ENCODE measurements around the gene LMNA.
"Not testable (repeated sequence)": the region's sequence is repeated elsewhere in the genome, so short reads cannot be mapped to it uniquely, and the experiment has no call there.

LMNA gene

DNA sequence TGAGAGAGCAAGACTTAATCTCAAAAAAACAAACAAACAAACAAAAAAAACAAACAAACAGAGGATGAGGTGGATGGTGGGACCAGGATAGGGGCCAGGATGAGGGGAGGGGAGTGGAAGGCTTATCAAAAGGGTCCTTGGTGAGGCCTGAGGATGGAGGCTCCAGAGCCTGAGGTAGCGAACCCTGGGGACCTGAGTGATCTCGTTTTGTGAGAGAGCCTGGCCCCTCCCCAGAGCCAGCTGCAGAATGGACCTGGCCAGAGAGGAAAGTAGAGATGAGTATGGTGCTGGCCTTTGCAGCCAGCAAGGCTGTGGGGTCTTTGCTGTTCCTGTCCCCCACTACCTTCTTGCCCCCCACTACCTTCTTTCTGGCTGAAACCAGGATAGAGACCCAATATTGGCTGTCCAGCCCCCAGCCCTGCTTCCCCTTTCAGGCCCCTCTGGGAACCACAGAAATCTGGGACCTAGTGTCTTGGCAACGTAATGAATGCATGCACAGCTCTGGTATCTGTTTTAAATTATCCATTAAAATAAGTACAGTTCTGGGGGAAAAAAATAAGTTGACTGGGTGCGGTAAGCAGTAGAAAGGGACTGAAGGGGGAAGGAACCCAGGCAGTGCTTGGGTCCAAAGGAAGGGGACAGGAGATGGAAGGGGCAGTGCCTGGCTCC is 1.1 kb upstream of the LMNA start:
- Histone ChIP-seq H3K9ac (ENCODE audit: low read length) (no peak overlapping the region), H3K27me3 (ENCODE audit: control insufficient read depth, insufficient read depth, low read length) (peaks cover 2% of the 10 kb centered on the region), H3K4me1 (ENCODE audit: control insufficient read depth, insufficient read depth, low read length) (peaks cover 15% of the 10 kb centered on the region), H3K36me3 (ENCODE audit: control insufficient read depth, insufficient read depth, low read length) (peaks cover 3% of the 10 kb centered on the region), H3K27ac (ENCODE audit: low read depth, low read length) (peak overlapping the region; percentile 100), H3K4me3 (ENCODE audit: low read length) (peak overlapping the region; percentile 17)

DNA sequence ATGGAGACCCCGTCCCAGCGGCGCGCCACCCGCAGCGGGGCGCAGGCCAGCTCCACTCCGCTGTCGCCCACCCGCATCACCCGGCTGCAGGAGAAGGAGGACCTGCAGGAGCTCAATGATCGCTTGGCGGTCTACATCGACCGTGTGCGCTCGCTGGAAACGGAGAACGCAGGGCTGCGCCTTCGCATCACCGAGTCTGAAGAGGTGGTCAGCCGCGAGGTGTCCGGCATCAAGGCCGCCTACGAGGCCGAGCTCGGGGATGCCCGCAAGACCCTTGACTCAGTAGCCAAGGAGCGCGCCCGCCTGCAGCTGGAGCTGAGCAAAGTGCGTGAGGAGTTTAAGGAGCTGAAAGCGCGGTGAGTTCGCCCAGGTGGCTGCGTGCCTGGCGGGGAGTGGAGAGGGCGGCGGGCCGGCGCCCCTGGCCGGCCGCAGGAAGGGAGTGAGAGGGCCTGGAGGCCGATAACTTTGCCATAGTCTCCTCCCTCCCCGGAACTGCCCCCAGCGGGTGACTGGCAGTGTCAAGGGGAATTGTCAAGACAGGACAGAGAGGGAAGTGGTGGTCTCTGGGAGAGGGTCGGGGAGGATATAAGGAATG is 505 bp downstream of the LMNA start:
- Histone ChIP-seq H3K4me1 (ENCODE audit: control insufficient read depth, insufficient read depth, low read length) (peaks cover 26% of the 10 kb centered on the region), H3K9ac (ENCODE audit: low read length) (peak overlapping the region; percentile 99), H3K27me3 (ENCODE audit: control insufficient read depth, insufficient read depth, low read length) (peaks cover 2% of the 10 kb centered on the region), H3K4me3 (ENCODE audit: low read length) (peak overlapping the region; percentile 100), H3K27ac (ENCODE audit: low read depth, low read length) (peak overlapping the region; percentile 100), H3K36me3 (ENCODE audit: control insufficient read depth, insufficient read depth, low read length) (peaks cover 3% of the 10 kb centered on the region)

DNA sequence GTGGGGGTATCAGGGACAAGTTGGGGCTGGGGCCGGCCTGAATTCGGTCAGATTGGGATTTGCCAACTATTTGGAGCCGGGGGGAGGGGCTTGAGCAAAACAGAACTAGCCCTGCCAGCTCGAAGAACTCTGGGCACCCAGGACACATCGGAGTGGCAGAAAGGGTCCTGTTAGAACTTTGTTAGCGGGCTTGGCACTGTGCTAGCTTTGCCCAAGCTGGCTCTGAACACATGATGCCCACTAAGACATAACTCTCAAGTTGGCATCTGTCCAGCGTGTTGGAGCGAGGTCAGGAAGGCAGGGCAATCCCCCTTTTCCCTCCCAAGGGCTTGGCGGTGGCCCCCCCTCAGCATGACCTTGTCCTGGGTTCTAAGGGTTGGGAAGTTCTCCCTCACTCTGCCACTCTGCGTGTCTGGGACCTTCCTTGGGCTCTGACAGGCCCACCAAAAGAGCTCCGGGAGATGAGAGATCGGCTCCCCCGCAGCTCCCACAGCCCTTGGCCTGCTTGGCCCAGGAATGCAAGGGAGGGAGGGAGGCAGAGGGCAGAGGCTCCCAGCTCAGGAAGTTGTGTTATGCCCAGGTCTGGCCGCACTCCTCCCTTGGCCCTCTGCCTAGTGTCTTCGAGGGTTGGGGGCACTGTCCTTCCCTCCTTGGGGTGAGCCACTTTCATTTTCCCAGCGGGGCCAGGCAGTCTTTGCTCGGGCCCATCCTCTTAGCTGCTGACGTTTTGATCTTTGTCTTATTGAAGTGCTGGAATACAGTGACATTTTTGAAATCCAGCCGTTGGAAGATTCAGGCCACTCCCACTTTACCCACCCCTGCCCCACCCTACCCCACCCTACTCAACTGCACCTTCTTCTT is 1.2 kb downstream of the LMNA start:
- peak overlapping the region; percentile 99 for H3K9ac ChIP-seq (ENCODE audit: low read length)
- H3K4me3 ChIP-seq (ENCODE audit: low read length), result peak overlapping the region; percentile 100
- peaks cover 34% of the 10 kb centered on the region for H3K4me1 ChIP-seq (ENCODE audit: control insufficient read depth, insufficient read depth, low read length)
- peaks cover 2% of the 10 kb centered on the region for H3K27me3 ChIP-seq (ENCODE audit: control insufficient read depth, insufficient read depth, low read length)
- H3K27ac ChIP-seq (ENCODE audit: low read depth, low read length), result peak overlapping the region; percentile 100
- peaks cover 3% of the 10 kb centered on the region for H3K36me3 ChIP-seq (ENCODE audit: control insufficient read depth, insufficient read depth, low read length)

DNA sequence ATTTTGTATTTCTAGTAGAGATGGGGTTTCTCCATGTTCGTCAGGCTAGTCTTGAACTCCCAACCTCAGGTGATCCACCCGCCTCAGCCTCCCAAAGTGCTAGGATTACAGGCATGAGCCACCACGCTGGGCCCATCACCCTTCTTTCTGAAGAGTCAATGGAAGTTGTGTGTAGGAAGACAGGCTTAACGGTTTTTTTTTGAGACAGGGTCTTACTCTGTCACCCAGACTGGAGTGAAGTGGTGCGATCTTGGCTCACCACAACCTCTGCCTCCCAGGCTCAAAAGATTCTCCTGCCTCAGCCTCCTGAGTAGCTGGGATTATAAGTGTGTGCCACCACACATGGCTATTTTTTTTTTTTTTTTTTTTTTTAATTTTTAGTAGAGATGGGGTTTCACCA is 2.2 kb downstream of the LMNA start:
- not testable (repeated sequence) for H3K36me3 ChIP-seq (ENCODE audit: control insufficient read depth, insufficient read depth, low read length); H3K27me3 ChIP-seq (ENCODE audit: control insufficient read depth, insufficient read depth, low read length); H3K9ac ChIP-seq (ENCODE audit: low read length)
- peaks cover 42% of the 10 kb centered on the region for H3K4me1 ChIP-seq (ENCODE audit: control insufficient read depth, insufficient read depth, low read length)
- H3K4me3 ChIP-seq (ENCODE audit: low read length), result peak overlapping the region; percentile 100
- peak overlapping the region; percentile 100 for H3K27ac ChIP-seq (ENCODE audit: low read depth, low read length)

DNA sequence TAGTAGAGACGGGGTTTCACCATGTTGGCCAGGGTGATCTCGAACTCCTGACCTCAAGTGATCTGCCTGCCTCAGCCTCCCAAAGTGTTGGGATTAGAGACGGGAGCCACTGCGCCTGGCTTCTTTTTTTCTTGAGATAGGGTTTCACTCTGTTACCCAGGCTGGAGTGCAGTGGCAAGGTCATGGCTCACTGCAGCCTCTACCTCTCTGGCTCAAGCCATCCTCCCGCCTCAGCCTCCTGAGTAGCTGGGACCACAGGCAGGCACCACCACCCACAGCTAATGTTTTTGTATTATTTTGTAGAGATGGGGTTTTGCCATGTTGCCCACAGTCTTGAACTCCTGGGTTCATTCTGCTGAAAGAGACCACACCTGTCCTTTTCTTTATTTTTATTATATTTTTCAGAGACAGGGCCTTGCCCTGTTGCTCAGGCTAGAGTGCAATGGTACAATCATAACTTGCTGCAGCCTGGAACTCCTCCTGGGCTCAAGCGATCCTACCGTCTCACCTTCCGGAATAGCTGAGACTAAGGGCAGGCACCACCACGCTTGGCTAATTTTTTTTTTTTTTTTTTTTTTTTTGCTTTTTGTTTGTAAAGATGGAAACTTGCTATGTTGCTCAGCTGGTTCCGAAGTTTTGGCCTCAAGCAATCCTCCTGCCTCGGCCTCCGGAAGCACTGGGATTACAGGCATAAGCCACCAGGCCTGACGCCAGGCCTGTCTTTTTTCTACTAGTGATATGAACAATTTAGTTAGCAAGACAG is 3.1 kb downstream of the LMNA start:
- Histone ChIP-seq H3K4me1 (ENCODE audit: control insufficient read depth, insufficient read depth, low read length) (peaks cover 51% of the 10 kb centered on the region), H3K4me3 (ENCODE audit: low read length) (peak overlapping the region; percentile 59), H3K27ac (ENCODE audit: low read depth, low read length) (peak overlapping the region; percentile 79), H3K36me3 (ENCODE audit: control insufficient read depth, insufficient read depth, low read length) (peaks cover 3% of the 10 kb centered on the region), H3K27me3 (ENCODE audit: control insufficient read depth, insufficient read depth, low read length) (peaks cover 2% of the 10 kb centered on the region), H3K9ac (ENCODE audit: low read length) (peak overlapping the region; percentile 64)

DNA sequence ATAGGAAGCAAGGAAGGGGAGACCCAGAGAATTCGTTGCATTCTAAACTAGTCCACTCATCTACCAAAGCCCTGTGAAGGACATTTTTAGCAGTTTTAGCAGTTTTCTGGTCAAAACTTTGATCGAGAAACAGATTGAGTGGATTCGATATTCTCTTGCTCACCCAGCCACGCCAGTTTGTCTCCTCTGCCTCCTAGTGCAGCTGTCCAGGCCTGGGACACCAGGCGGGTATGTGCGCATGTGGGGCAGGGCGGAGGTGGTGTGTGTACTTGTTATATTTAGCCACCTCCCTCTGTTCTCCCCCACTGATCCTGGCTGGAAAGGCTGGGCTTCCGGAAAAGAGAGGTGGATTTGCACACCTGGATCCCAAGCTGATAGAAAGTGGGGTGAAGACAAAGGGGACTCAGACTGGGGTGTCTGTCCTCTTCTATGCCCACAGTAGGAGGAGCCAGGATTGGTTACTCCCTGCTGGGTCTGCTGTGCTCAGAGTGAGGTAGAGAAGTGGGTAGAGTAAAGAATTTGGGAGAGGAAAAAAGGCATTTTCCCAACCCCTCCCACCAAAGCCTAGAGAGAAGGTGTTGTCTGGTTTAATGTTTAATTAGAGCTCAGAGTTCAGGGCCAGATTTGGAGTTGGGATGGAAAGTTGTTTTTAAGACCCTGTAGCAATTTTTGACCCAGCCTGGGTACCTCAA is 3.8 kb downstream of the LMNA start:
- Histone ChIP-seq H3K4me1 (ENCODE audit: control insufficient read depth, insufficient read depth, low read length) (peaks cover 58% of the 10 kb centered on the region), H3K27ac (ENCODE audit: low read depth, low read length) (peak overlapping the region; percentile 79), H3K9ac (ENCODE audit: low read length) (peak overlapping the region; percentile 64), H3K27me3 (ENCODE audit: control insufficient read depth, insufficient read depth, low read length) (peaks cover 2% of the 10 kb centered on the region), H3K4me3 (ENCODE audit: low read length) (peak overlapping the region; percentile 59), H3K36me3 (ENCODE audit: control insufficient read depth, insufficient read depth, low read length) (peaks cover 3% of the 10 kb centered on the region)

DNA sequence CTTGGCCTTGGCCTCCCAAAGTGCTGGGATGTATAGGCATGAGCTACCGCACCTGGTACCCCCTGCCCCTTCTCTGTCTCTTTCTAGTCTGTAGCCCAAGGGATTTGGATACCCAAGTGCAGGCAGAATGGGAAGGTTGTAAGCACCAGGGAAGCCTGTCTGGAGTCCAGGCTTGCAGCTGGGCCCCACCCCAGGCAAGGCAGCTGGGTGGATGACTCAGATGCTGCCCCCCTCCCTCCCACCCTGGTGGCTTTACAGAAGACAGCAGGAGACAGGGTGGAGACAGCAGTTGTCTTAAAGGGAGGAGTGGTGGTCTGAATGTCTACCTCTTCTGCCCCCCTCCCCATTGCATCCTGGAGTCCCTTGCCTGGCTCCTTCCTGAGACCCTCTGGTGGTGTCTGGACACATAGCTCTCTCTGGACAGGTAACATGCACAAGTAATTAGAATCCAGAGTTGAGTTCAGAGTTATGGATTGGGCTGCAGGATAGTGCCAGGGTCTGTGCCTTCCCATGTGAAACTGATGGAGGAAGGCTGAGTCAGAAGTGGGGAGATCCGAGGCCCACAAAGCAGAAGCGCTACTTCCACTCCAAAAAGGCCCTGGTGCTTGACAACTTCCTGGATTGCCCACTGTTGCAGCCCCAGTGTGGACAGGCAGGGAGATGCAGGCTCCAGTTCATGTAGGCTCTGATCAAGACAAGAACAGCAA is 5.1 kb downstream of the LMNA start:
- H3K4me1 ChIP-seq (ENCODE audit: control insufficient read depth, insufficient read depth, low read length), result peaks cover 54% of the 10 kb centered on the region
- peak overlapping the region; percentile 37 for H3K9ac ChIP-seq (ENCODE audit: low read length)
- H3K4me3 ChIP-seq (ENCODE audit: low read length), result peak overlapping the region; percentile 51
- H3K27me3 ChIP-seq (ENCODE audit: control insufficient read depth, insufficient read depth, low read length), result peaks cover 2% of the 10 kb centered on the region
- H3K27ac ChIP-seq (ENCODE audit: low read depth, low read length), result peak overlapping the region; percentile 73
- peaks cover 3% of the 10 kb centered on the region for H3K36me3 ChIP-seq (ENCODE audit: control insufficient read depth, insufficient read depth, low read length)

DNA sequence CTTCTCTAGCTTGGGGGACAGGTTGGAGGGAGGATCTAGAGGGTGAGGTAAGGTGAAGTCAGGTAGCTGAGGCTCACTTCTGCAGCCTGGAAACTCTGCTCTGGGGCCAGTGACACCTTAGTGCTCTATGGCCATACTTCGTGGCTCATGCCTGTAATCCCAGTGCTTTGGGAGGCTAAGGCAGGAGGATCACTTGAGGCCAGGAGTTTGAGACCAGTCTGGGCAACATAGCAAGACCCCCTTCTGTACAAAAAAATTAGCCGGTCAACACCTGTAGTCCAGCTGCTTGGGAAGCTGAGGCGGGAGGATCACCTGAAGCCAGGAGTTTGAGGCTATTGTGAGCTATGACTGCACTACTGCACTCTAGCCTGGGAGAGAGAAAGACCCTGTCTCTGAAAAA is 5.8 kb downstream of the LMNA start:
- Histone ChIP-seq H3K4me1 (ENCODE audit: control insufficient read depth, insufficient read depth, low read length) (peaks cover 59% of the 10 kb centered on the region), H3K27ac (ENCODE audit: low read depth, low read length) (peak overlapping the region; percentile 73), H3K27me3 (ENCODE audit: control insufficient read depth, insufficient read depth, low read length) (no peaks in the 10 kb centered on the region), H3K4me3 (ENCODE audit: low read length) (peak overlapping the region; percentile 51), H3K36me3 (ENCODE audit: control insufficient read depth, insufficient read depth, low read length) (no peaks in the 10 kb centered on the region), H3K9ac (ENCODE audit: low read length) (no peak overlapping the region)

DNA sequence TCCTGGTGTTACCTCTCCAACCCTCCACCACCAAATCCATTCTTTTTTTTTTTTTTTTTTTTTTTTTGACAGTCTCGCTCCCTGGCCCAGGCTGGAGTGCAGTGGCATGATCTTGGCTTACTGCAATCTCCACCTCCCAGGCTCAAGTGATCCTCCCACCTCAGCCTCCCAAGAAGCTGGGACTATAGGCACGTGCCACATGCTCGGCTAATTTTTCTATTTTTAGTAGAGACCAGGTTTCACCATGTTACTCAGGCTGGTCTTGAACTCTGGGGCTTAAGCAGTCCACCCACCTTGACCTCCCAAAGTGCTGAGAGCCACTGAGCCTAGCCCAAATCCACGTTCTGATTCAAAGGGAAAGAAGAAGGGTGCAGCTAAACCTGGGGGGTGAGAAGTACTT is 6.5 kb downstream of the LMNA start:
- H3K36me3 ChIP-seq (ENCODE audit: control insufficient read depth, insufficient read depth, low read length); H3K27me3 ChIP-seq (ENCODE audit: control insufficient read depth, insufficient read depth, low read length); H3K9ac ChIP-seq (ENCODE audit: low read length): not testable (repeated sequence)
- peak overlapping the region; percentile 98 for H3K27ac ChIP-seq (ENCODE audit: low read depth, low read length)
- peaks cover 61% of the 10 kb centered on the region for H3K4me1 ChIP-seq (ENCODE audit: control insufficient read depth, insufficient read depth, low read length)
- peak overlapping the region; percentile 22 for H3K4me3 ChIP-seq (ENCODE audit: low read length)

DNA sequence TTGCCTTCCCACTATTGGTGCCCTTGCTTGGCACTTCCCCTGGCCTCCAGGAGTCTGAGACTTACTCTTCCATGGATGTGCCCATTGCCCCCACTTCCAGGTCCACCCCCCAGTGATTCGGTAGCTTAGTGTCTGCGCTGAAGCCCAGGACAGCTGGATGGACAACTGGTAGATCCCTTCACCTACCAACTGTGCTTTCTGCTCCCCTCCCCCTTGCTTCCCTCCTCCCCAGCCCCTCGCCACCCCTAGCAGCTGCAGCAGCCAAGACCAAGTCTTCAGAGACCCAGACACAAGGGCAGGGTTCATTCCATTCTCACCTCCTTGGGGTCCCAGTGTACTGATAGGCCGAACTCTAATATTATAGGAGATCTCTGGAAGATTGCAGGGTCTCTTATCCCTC is 6.9 kb downstream of the LMNA start:
- Histone ChIP-seq H3K9ac (ENCODE audit: low read length) (no peak overlapping the region), H3K4me3 (ENCODE audit: low read length) (peak overlapping the region; percentile 22), H3K4me1 (ENCODE audit: control insufficient read depth, insufficient read depth, low read length) (peaks cover 65% of the 10 kb centered on the region), H3K27ac (ENCODE audit: low read depth, low read length) (peak overlapping the region; percentile 98), H3K27me3 (ENCODE audit: control insufficient read depth, insufficient read depth, low read length) (no peaks in the 10 kb centered on the region), H3K36me3 (ENCODE audit: control insufficient read depth, insufficient read depth, low read length) (no peaks in the 10 kb centered on the region)

DNA sequence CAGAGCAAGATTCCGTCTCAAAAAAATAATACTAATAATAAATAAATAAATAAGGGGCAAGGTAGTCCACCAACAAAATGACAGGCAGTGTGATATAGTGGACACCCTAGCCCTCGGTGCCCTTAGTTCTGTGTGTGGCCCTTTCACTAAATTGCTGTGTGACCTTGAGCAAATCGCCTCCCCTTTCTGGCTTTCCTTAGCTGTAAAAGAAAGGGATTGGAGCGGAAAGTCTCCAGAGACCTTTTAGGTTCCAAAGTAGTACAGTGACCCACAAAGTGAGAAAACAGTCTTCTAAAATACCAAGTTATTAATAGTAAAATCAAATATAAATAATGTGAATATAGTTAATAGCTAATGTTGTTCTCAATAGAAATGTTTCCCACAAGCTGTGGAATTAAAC is 7.6 kb downstream of the LMNA start:
- H3K4me1 ChIP-seq (ENCODE audit: control insufficient read depth, insufficient read depth, low read length), result peaks cover 72% of the 10 kb centered on the region
- H3K4me3 ChIP-seq (ENCODE audit: low read length), result peak overlapping the region; percentile 70
- no peaks in the 10 kb centered on the region for H3K27me3 ChIP-seq (ENCODE audit: control insufficient read depth, insufficient read depth, low read length)
- H3K36me3 ChIP-seq (ENCODE audit: control insufficient read depth, insufficient read depth, low read length), result no peaks in the 10 kb centered on the region
- H3K9ac ChIP-seq (ENCODE audit: low read length), result peak overlapping the region; percentile 10
- peak overlapping the region; percentile 98 for H3K27ac ChIP-seq (ENCODE audit: low read depth, low read length)

Measured in rectal smooth muscle tissue (tissue), 1 donor.